Measurements from ENCODE around the gene ZDBF2. TPM values are rescaled to one million over a fixed set of nuclear protein-coding genes. Genes with fewer than 3 reads are reported as not detected.

ZDBF2 gene
- polyA plus RNA-seq, 1 donor (not counting 4 experiments of a cell fraction or from before 2014, with no cell fraction given): 4.1 TPM

DNA sequence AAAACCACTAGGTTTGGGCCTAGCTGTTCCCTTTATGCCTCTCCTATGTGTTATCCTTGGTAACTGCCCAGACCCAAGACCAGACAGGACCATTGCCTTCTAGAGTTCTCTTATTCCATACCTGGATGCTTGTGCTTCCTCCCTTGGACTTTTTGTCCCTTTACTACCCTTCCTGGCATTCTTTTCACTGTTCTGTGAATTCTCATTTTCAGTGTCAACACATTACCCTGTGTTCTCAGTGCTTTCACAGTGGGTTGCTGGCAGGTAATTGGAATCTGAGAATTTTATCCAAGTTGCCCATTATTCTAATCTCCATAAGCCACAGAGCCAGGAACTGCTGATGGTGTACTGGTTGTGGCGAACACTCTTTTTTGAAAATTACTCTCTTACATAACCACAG lies 41.7 kb downstream of the ZDBF2 start:
- Histone ChIP-seq H3K4me2 (ENCODE audit: control insufficient read depth, extremely low read depth, insufficient read depth, low read depth, low read length) (no peak overlapping the region), H3K4me3 (ENCODE audit: control insufficient read depth in 2 of 3, extremely low read depth in 1 of 3, insufficient read depth in 2 of 3, low read depth in 1 of 3, low read length in 3 of 3) (no peak overlapping the region), H3K4me1 (ENCODE audit: control insufficient read depth, extremely low read depth, insufficient read depth, low read length) (no peaks in the 10 kb centered on the region), H3K27ac (ENCODE audit: control insufficient read depth, insufficient read depth, low read length) (no peak overlapping the region), H3K79me2 (ENCODE audit: control insufficient read depth, insufficient read depth, low read length) (no peaks in the 10 kb centered on the region), H3K36me3 (ENCODE audit: control insufficient read depth in 2 of 2, extremely low read depth in 1 of 2, insufficient read depth in 2 of 2, low read length in 2 of 2) (no peaks in the 10 kb centered on the region), H4K20me1 (ENCODE audit: control insufficient read depth, extremely low read depth, insufficient read depth, low read length) (no peaks in the 10 kb centered on the region), H3K9me1 (ENCODE audit: control insufficient read depth, extremely low read depth, insufficient read depth, low read length) (no peaks in the 10 kb centered on the region), H2AFZ (ENCODE audit: control insufficient read depth, low read length) (no peak overlapping the region), H3K9ac (ENCODE audit: control insufficient read depth, extremely low read depth, insufficient read depth, low read length) (no peak overlapping the region), H3K27me3 (ENCODE audit: control insufficient read depth, extremely low read depth, insufficient read depth, low read length) (no peaks in the 10 kb centered on the region), H3K9me3 (ENCODE audit: control insufficient read depth, low read depth, low read length) (peaks cover 2% of the 10 kb centered on the region)
- no peak for DNase-seq (ENCODE audit: low read depth, low spot score)
- no peak for TF ChIP-seq EZH2 (IDR thresholded peaks at IDR 0.05; ENCODE audit: low read length)
- TF ChIP-seq, protein P1, sequence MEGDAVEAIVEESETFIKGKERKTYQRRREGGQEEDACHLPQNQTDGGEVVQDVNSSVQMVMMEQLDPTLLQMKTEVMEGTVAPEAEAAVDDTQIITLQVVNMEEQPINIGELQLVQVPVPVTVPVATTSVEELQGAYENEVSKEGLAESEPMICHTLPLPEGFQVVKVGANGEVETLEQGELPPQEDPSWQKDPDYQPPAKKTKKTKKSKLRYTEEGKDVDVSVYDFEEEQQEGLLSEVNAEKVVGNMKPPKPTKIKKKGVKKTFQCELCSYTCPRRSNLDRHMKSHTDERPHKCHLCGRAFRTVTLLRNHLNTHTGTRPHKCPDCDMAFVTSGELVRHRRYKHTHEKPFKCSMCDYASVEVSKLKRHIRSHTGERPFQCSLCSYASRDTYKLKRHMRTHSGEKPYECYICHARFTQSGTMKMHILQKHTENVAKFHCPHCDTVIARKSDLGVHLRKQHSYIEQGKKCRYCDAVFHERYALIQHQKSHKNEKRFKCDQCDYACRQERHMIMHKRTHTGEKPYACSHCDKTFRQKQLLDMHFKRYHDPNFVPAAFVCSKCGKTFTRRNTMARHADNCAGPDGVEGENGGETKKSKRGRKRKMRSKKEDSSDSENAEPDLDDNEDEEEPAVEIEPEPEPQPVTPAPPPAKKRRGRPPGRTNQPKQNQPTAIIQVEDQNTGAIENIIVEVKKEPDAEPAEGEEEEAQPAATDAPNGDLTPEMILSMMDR (optimal IDR thresholded peaks at IDR 0.05 in 1 of 3, IDR thresholded peaks at IDR 0.05 in 1 of 3, conservative IDR thresholded peaks at IDR 0.05 in 1 of 3; ENCODE audit: extremely low read depth in 1 of 3, insufficient read depth in 2 of 3, low read length in 3 of 3): no peak
- dilution Hi-C loops (cut with MboI; ENCODE audit: extremely low pct_ligation_motif_present, low sequenced_read_pairs): no loop called here
- no peak for FAIRE-seq

DNA sequence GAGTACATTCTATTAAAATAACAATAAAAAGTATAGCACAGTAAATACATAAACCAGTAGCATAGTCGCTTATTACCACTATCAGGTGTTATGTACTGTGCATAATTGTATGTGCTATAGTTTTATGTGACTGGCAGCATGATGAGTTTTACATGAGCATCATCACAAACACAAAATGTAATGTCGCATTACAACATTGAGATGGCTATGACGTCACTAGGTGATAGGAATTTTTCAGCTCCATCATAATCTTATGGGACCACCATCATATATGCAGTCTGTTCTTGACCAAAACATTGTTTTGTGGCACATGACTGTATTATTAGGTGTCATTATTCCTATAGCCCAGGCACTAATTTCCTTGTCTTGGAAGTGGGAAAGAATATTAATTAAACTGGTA lies 48.6 kb downstream of the ZDBF2 start:
- no peaks in the 10 kb centered on the region for H3K9me1 ChIP-seq (ENCODE audit: control insufficient read depth, extremely low read depth, insufficient read depth, low read length)
- H3K36me3 ChIP-seq (ENCODE audit: control insufficient read depth in 2 of 2, extremely low read depth in 1 of 2, insufficient read depth in 2 of 2, low read length in 2 of 2): no peaks in the 10 kb centered on the region
- H3K9ac ChIP-seq (ENCODE audit: control insufficient read depth, extremely low read depth, insufficient read depth, low read length): no peak overlapping the region
- DNase-seq (ENCODE audit: low read depth, low spot score) (no peak), FAIRE-seq (no peak)
- dilution Hi-C loops (cut with MboI; ENCODE audit: extremely low pct_ligation_motif_present, low sequenced_read_pairs): no loop called here
- H3K4me1 ChIP-seq (ENCODE audit: control insufficient read depth, extremely low read depth, insufficient read depth, low read length): no peaks in the 10 kb centered on the region
- H2AFZ ChIP-seq (ENCODE audit: control insufficient read depth, low read length): no peak overlapping the region
- H3K79me2 ChIP-seq (ENCODE audit: control insufficient read depth, insufficient read depth, low read length): no peaks in the 10 kb centered on the region
- H3K4me2 ChIP-seq (ENCODE audit: control insufficient read depth, extremely low read depth, insufficient read depth, low read depth, low read length): no peak overlapping the region
- peaks cover 2% of the 10 kb centered on the region for H3K9me3 ChIP-seq (ENCODE audit: control insufficient read depth, low read depth, low read length)
- TF ChIP-seq, protein P1 (optimal IDR thresholded peaks at IDR 0.05 in 1 of 3, IDR thresholded peaks at IDR 0.05 in 1 of 3, conservative IDR thresholded peaks at IDR 0.05 in 1 of 3; ENCODE audit: extremely low read depth in 1 of 3, insufficient read depth in 2 of 3, low read length in 3 of 3): no peak
- TF ChIP-seq EZH2 (IDR thresholded peaks at IDR 0.05; ENCODE audit: low read length): no peak
- no peak overlapping the region for H3K27ac ChIP-seq (ENCODE audit: control insufficient read depth, insufficient read depth, low read length)
- no peaks in the 10 kb centered on the region for H3K27me3 ChIP-seq (ENCODE audit: control insufficient read depth, extremely low read depth, insufficient read depth, low read length)
- H4K20me1 ChIP-seq (ENCODE audit: control insufficient read depth, extremely low read depth, insufficient read depth, low read length): no peaks in the 10 kb centered on the region
- H3K4me3 ChIP-seq (ENCODE audit: control insufficient read depth in 2 of 3, extremely low read depth in 1 of 3, insufficient read depth in 2 of 3, low read depth in 1 of 3, low read length in 3 of 3): no peak overlapping the region

All from keratinocyte (primary cell).